OCI-LY1 (cell line): ENCODE results near the gene ARID3B.

Source experiments
- H2AFZ ChIP-seq: fragments of 200-600 bp; sonication (generic), shearing (Covaris generic); 2 replicates; pipeline ENCODE4 v1.6.0; 2014; ENCODE audit warnings: antibody characterized with exemption, mild to moderate bottlenecking, low read length
- H3F3A ChIP-seq: fragments of 200-600 bp; sonication (generic), shearing (Covaris generic); 2 replicates; pipeline ENCODE4 v1.6.0; 2014; ENCODE audit warnings: mild to moderate bottlenecking, antibody characterized with exemption, low read length, moderate library complexity; ENCODE audit not compliant: insufficient read depth
- H3K27ac ChIP-seq: fragments of 200-600 bp; sonication (generic); 2 replicates; pipeline ENCODE4 v1.5.1; 2014; ENCODE audit warnings: low read length, mixed run types, mild to moderate bottlenecking, low read depth; ENCODE audit not compliant: poor library complexity, severe bottlenecking
- H3K27me3 ChIP-seq: fragments of 200-600 bp; sonication (generic); 2 replicates; pipeline ENCODE4 v1.6.0; 2014; ENCODE audit warnings: antibody characterized with exemption, mild to moderate bottlenecking, low read length, moderate library complexity; ENCODE audit not compliant: insufficient read depth
- H3K36me3 ChIP-seq: fragments of 200-600 bp; sonication (generic); 2 replicates; pipeline ENCODE4 v1.6.1; 2014; ENCODE audit warnings: mild to moderate bottlenecking, antibody characterized with exemption, low read length, moderate library complexity, mixed read lengths; ENCODE audit not compliant: insufficient read depth
- H3K4me1 ChIP-seq: fragments of 200-600 bp; sonication (generic); 2 replicates; pipeline ENCODE4 v1.5.1; 2014; ENCODE audit warnings: mild to moderate bottlenecking, low read length, moderate library complexity; ENCODE audit not compliant: insufficient read depth, severe bottlenecking
- H3K4me2 ChIP-seq: fragments of 200-600 bp; sonication (generic), shearing (Covaris generic); 2 replicates; pipeline ENCODE4 v1.6.1; 2014; ENCODE audit warnings: low read length
- H3K4me3 ChIP-seq: fragments of 200-600 bp; sonication (generic); 2 replicates; pipeline ENCODE4 v1.5.1; 2014; ENCODE audit warnings: low read length, low read depth, mild to moderate bottlenecking, mixed read lengths; ENCODE audit not compliant: poor library complexity, severe bottlenecking
- H3K79me2 ChIP-seq: fragments of 200-600 bp; shearing (Covaris generic); 2 replicates; pipeline ENCODE4 v1.6.1; 2016; ENCODE audit warnings: mixed run types, low read length, mixed read lengths; ENCODE audit not compliant: insufficient read depth
- H3K9ac ChIP-seq: fragments of 200-600 bp; sonication (generic), shearing (Covaris generic); 2 replicates; pipeline ENCODE4 v1.6.1; 2014; ENCODE audit warnings: mild to moderate bottlenecking, low read length, mixed read lengths
- H3K9me2 ChIP-seq: fragments of 200-600 bp; sonication (generic), shearing (Covaris generic); 2 replicates; pipeline ENCODE4 v1.6.1; 2014; ENCODE audit warnings: low read depth, mild to moderate bottlenecking, low read length, mixed read lengths
- H3K9me3 ChIP-seq: fragments of 200-600 bp; shearing (Covaris generic); 2 replicates; pipeline ENCODE4 v1.6.1; 2014; ENCODE audit warnings: low read length, mixed read lengths
- H4K20me1 ChIP-seq: fragments of 200-600 bp; sonication (generic), shearing (Covaris generic); 2 replicates; pipeline ENCODE4 v1.6.0; 2016; ENCODE audit warnings: mild to moderate bottlenecking, low read length; ENCODE audit not compliant: insufficient read depth
- EZH2 ChIP-seq: fragments of 200-600 bp; sonication (generic), shearing (Covaris generic); IDR thresholded peaks from 2 replicates; pipeline ENCODE4 v1.8.0; 2017; ENCODE audit warnings: borderline replicate concordance, mixed run types, mild to moderate bottlenecking, antibody characterized with exemption, low read length, moderate library complexity, mixed read lengths
- TF ChIP-seq, protein P1 (sequence below): fragments of 200-600 bp; sonication (generic), shearing (Covaris generic); IDR thresholded peaks from 2 replicates; pipeline ENCODE4 v1.5.1; 2017; ENCODE audit warnings: mild to moderate bottlenecking, antibody characterized with exemption, low read length, moderate library complexity, mixed read lengths

Gene ARID3B

DNA sequence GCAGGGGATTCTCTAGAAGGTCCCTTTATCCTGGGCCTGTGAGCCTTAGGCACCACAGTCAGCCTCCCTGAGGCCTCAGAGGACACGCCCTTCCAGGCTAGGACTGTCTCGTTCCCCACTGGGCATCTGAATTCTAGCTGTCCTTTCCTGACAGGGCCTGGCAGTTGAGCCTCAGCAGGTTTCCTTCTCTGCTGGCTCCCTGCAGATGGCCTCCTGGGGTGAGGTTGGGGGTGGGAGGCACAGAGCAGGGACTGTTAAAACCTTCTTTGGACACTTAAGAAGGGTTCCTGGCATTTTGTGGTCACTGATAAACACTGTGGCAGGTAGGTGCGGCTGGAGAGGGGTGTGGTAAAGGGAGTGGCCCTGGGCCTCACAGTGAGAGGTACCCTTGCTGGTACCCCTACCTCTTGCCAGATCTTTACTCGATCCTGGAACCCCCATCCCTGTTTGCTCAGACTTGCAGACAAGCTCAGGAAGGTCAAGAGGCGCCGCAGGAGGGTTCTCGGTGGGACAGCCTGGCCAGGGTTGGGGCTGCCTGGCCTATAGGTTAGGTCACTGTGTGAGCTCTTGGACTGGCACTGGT lies 83.1 kb downstream of the ARID3B start:
- Histone ChIP-seq H3K36me3 (peaks cover 97% of the 10 kb centered on the region), H3K27me3 (no peaks in the 10 kb centered on the region), H3K9me2 (no peaks in the 10 kb centered on the region), H2AFZ (no peak overlapping the region), H3K27ac (no peak overlapping the region), H3F3A (no peaks in the 10 kb centered on the region), H3K79me2 (no peaks in the 10 kb centered on the region), H3K4me2 (no peak overlapping the region), H3K9me3 (no peaks in the 10 kb centered on the region), H3K9ac (no peak overlapping the region), H3K4me3 (no peak overlapping the region), H3K4me1 (peaks cover 30% of the 10 kb centered on the region), H4K20me1 (no peaks in the 10 kb centered on the region)
- TF ChIP-seq, protein P1, sequence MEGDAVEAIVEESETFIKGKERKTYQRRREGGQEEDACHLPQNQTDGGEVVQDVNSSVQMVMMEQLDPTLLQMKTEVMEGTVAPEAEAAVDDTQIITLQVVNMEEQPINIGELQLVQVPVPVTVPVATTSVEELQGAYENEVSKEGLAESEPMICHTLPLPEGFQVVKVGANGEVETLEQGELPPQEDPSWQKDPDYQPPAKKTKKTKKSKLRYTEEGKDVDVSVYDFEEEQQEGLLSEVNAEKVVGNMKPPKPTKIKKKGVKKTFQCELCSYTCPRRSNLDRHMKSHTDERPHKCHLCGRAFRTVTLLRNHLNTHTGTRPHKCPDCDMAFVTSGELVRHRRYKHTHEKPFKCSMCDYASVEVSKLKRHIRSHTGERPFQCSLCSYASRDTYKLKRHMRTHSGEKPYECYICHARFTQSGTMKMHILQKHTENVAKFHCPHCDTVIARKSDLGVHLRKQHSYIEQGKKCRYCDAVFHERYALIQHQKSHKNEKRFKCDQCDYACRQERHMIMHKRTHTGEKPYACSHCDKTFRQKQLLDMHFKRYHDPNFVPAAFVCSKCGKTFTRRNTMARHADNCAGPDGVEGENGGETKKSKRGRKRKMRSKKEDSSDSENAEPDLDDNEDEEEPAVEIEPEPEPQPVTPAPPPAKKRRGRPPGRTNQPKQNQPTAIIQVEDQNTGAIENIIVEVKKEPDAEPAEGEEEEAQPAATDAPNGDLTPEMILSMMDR, result no peak
- TF ChIP-seq EZH2, result no peak

DNA sequence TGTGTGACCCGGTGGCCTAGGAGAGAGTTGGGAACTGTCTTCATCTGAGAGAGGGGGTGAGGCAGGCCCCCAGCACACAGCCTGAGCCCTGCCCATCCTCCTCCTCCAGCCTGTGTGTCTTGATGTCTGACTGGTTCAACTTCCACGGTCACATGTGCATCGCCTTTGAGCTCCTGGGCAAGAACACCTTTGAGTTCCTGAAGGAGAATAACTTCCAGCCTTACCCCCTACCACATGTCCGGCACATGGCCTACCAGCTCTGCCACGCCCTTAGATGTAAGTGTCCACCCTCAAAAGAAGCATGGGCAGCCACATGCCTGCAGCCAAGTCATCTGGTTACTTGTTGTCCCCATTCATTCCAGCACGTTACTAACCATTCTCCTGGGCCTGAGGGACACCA lies 84.7 kb downstream of the ARID3B start:
- no peak overlapping the region for H3K4me2 ChIP-seq
- no peaks in the 10 kb centered on the region for H3K9me2 ChIP-seq
- H3K27me3 ChIP-seq, result no peaks in the 10 kb centered on the region
- peaks cover 30% of the 10 kb centered on the region for H3K4me1 ChIP-seq
- no peaks in the 10 kb centered on the region for H4K20me1 ChIP-seq
- TF ChIP-seq, protein P1, result no peak
- H3K4me3 ChIP-seq, result no peak overlapping the region
- no peaks in the 10 kb centered on the region for H3K9me3 ChIP-seq
- peaks cover 96% of the 10 kb centered on the region for H3K36me3 ChIP-seq
- no peak overlapping the region for H3K9ac ChIP-seq
- no peak overlapping the region for H2AFZ ChIP-seq
- H3K79me2 ChIP-seq, result no peaks in the 10 kb centered on the region
- no peaks in the 10 kb centered on the region for H3F3A ChIP-seq
- H3K27ac ChIP-seq, result peak overlapping the region; percentile 91

DNA sequence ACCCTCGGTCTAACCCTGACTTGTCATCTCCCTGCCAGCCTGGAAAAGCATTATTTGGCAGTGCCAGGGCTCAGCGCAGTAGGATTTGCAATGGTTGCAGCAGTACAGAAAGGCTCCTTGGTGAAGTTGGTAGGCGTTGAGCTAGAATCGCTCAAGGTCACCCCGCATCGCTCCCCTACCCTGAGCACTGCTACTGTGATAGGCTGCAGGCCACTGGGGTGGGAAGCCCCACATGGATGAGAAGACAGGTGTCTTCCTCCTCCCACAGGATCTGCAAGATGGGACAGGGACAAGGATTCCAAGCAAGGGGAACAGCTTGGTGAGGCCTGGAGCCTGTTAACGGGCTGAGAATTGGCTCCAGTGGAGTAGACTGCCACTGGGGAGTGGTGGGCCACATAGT lies 85.3 kb downstream of the ARID3B start:
- Histone ChIP-seq H3K27me3 (no peaks in the 10 kb centered on the region), H3K9me2 (no peaks in the 10 kb centered on the region), H3F3A (no peaks in the 10 kb centered on the region), H3K4me2 (no peak overlapping the region; the same call in 1 of the 2 replicates), H3K79me2 (no peaks in the 10 kb centered on the region), H3K36me3 (peaks cover 98% of the 10 kb centered on the region), H3K4me3 (no peak overlapping the region), H3K4me1 (peaks cover 30% of the 10 kb centered on the region), H3K27ac (peak overlapping the region; percentile 91), H2AFZ (no peak overlapping the region), H3K9me3 (no peaks in the 10 kb centered on the region), H3K9ac (peak overlapping the region; percentile 6; the same call in 1 of the 2 replicates), H4K20me1 (no peaks in the 10 kb centered on the region)
- TF ChIP-seq EZH2, result no peak
- TF ChIP-seq, protein P1, result no peak
